Gastrocnemius medialis (tissue), 4 donors: ENCODE results near the gene VIL1.

Experiments used
- CTCF ChIP-seq, 5 experiments: fragments of 450-650 bp in 3 of 5; fragments of 200-600 bp in 2 of 5; sonication (generic) in 2 of 5; IDR thresholded peaks in 4 of 5; conservative IDR thresholded peaks in 1 of 5; 1 replicate in 4 of 5; 2 replicates in 1 of 5; pipeline ENCODE4 v1.5.1; 2016 to 2019; ENCODE audit warnings: antibody characterized with exemption in 5 of 5, mild to moderate bottlenecking in 3 of 5, moderate library complexity in 3 of 5
- POLR2A ChIP-seq, 2 donors: fragments of 450-650 bp; IDR thresholded peaks; one replicate each; pipeline ENCODE4 v1.6.1; 2017; ENCODE audit warnings: antibody characterized with exemption in 2 of 2, mild to moderate bottlenecking in 2 of 2, moderate library complexity in 2 of 2

- TF ChIP-seq CTCF (IDR thresholded peaks at IDR 0.05 in 4 of 5, conservative IDR thresholded peaks at IDR 0.05 in 1 of 5) (no peak), POLR2A (IDR thresholded peaks at IDR 0.05) (no peak)
Observed at GRCh38 chr2:218423584-218423983, 4.7 kb downstream of the VIL1 start.
